Karpas-422 (cell line): ENCODE results near the gene ROMO1. TPM values are rescaled to one million over a fixed set of nuclear protein-coding genes. Genes with fewer than 3 reads are reported as not detected.
"Not testable (repeated sequence)": the region's sequence is repeated elsewhere in the genome, so short reads cannot be mapped to it uniquely, and the experiment has no call there.

Experiments used
- DNase-seq: peaks from one replicate; pipeline ENCODE4 v3.0.0-alpha.2; 2015
- H2AFZ ChIP-seq: fragments of 200-600 bp; sonication (generic); 2 replicates; pipeline ENCODE4 v1.6.1; 2014; ENCODE audit warnings: antibody characterized with exemption, low read length, mixed read lengths
- H3K27ac ChIP-seq: fragments of 200-600 bp; sonication (generic); 2 replicates; pipeline ENCODE4 v1.5.1; 2014; ENCODE audit warnings: mild to moderate bottlenecking, low read length, moderate library complexity
- H3K27me3 ChIP-seq: fragments of 200-600 bp; sonication (generic); 2 replicates; pipeline ENCODE4 v1.6.1; 2014; ENCODE audit warnings: low read length, mixed read lengths
- H3K36me3 ChIP-seq: fragments of 200-600 bp; sonication (generic); 2 replicates; pipeline ENCODE4 v1.6.1; 2014; ENCODE audit warnings: low read length, mixed read lengths; ENCODE audit not compliant: insufficient read depth
- H3K4me1 ChIP-seq: fragments of 200-600 bp; sonication (generic); 2 replicates; pipeline ENCODE4 v1.6.1; 2014; ENCODE audit warnings: mild to moderate bottlenecking, low read length, mixed read lengths
- H3K4me2 ChIP-seq: fragments of 200-600 bp; sonication (generic); 2 replicates; pipeline ENCODE4 v1.6.1; 2014; ENCODE audit warnings: low read length, low read depth, mild to moderate bottlenecking; ENCODE audit not compliant: poor library complexity, severe bottlenecking
- H3K4me3 ChIP-seq: fragments of 200-600 bp; sonication (generic); 2 replicates; pipeline ENCODE4 v1.5.1; 2014; ENCODE audit warnings: mild to moderate bottlenecking, antibody characterized with exemption, low read length, mixed read lengths
- H3K79me2 ChIP-seq: fragments of 200-600 bp; sonication (generic); 2 replicates; pipeline ENCODE4 v1.6.1; 2014; ENCODE audit warnings: mild to moderate bottlenecking, low read length, mixed read lengths
- H3K9ac ChIP-seq: fragments of 200-600 bp; sonication (generic); 2 replicates; pipeline ENCODE4 v1.6.0; 2014; ENCODE audit warnings: low read length
- H3K9me2 ChIP-seq: fragments of 200-600 bp; sonication (generic), shearing (Covaris generic); replicated peaks from 2 replicates; pipeline ENCODE4 v1.6.0; 2014; ENCODE audit warnings: mild to moderate bottlenecking, low read length, moderate library complexity; ENCODE audit not compliant: insufficient read depth
- H3K9me3 ChIP-seq: fragments of 300-700, 200-600 bp; sonication (generic); 2 replicates; pipeline ENCODE4 v1.6.1; 2014; ENCODE audit warnings: low read length, mixed read lengths
- H4K20me1 ChIP-seq: fragments of 200-600 bp; sonication (generic); 2 replicates; pipeline ENCODE4 v1.6.1; 2014; ENCODE audit warnings: mild to moderate bottlenecking, antibody characterized with exemption, low read length, low read depth; ENCODE audit not compliant: insufficient read depth
- total RNA-seq: library from RNA; depleted of rRNA; stranded (reverse); fragments of >200 nt; shearing (Covaris generic); gene quantifications from 2 replicates; pipeline ENCODE4 v1.2.3, GENCODE V29; 2014; ENCODE audit warnings: low replicate concordance; rRNA removed

ROMO1 gene
- total RNA-seq, 1 experiment from 2014 or later: 242 TPM

DNA sequence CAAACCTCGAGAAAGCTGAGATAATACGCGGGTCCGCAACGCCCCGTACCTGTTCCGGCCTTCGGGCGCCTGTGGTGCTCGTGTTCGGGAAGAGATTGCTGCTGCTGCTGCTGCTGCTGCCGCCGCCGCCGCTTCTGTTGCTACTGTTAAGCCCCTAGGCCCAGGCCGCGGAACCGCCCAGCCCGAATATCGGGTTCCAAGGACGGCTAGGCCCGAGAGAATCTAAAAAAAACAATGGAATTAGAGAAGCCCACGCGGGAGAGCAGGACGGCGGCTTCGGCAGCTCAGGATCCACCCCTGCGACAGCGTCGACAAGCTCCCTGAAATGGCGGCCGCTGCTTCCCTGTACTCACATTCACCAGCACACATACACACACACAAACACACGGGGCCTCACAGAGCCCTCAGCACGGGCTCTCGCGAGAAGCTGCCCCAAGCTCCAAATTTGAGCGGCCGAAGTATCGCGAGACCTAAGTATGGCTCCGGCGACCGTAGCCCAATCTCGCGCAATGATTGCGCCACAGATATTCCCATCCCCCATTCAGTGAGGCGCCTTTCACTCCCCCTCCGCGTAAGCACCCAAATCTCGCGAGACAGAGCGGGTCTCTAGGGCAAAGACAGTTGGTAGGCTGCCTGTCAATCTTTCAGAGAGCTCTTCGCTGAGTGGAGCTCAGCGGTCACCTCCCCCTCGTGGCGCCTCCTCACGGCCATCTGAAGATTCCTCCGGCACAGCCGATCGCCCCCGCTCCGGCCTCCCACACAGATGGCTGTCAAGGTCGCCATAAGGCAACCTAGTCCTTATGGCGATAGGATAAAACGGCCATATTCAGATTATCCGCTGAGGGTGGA, 42.9 kb downstream of the ROMO1 start, which contains the start of gene RBM39:
TSS of gene RBM39 (minus strand) at position 369 of the 849 bp plus-strand sequence. CDS start 1,386 bp downstream, outside the sequence.
- H3K79me2 ChIP-seq: peaks cover 48% of the 10 kb centered on the region
- H3K27me3 ChIP-seq: no peaks in the 10 kb centered on the region
- no peak within 1 kb of the TSS for H2AFZ ChIP-seq
- peaks cover 33% of the 10 kb centered on the region for H3K36me3 ChIP-seq
- peak within 1 kb of the TSS; percentile 85 for H3K4me3 ChIP-seq
- peak within 1 kb of the TSS; percentile 96 for H3K4me2 ChIP-seq
- DNase-seq: peak; percentile 100
- no peaks in the 10 kb centered on the region for H3K9me3 ChIP-seq
- H3K4me1 ChIP-seq: peaks cover 49% of the 10 kb centered on the region
- peaks cover 33% of the 10 kb centered on the region for H4K20me1 ChIP-seq
- H3K27ac ChIP-seq: peak within 1 kb of the TSS; percentile 97
- H3K9me2 ChIP-seq: no peaks in the 10 kb centered on the region
- peak within 1 kb of the TSS; percentile 98 for H3K9ac ChIP-seq

DNA sequence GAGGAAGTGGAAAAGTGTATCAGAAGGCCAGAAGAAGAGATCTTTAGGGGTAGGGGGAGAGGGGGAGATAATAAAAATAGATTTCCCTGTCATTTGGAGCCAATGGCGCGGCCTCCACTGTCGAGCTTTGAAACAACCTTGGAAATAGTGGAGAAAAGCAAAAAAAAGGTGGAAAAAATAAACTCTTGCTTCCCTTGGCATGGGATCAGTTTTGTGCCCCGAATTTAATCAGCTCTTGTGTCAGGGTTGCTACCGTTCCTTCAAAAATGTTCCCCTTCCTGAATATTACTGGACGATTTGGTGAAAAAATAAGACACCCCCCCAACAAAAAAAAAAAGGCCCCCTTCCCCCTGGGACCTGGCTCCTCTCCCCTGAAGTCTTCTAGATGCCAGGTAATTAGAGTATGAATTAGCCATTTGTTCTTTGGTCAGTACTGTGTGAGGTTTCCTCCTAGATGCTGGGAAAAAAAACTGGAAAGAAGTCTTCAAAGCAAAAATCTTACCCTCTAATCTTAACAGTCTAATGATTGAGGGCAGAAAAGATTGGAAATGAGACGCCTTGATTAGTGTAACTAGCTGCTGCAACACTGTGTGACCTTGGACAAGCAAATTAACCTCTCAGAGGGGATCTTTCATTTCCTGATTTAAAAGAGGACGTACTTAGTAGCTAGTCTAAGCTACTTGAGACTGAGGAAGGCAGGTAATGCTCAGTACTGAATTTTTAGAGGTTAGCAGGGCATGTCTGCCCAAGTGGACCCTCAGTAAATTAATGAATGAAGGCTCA, 43.7 kb downstream of the ROMO1 start:
- peaks cover 41% of the 10 kb centered on the region for H3K79me2 ChIP-seq
- peak overlapping the region; percentile 90 for H3K9ac ChIP-seq
- no peak overlapping the region for H2AFZ ChIP-seq
- peak; percentile 94 for DNase-seq
- no peaks in the 10 kb centered on the region for H3K27me3 ChIP-seq
- H3K9me2 ChIP-seq: no peaks in the 10 kb centered on the region
- peaks cover 49% of the 10 kb centered on the region for H3K4me1 ChIP-seq
- peak overlapping the region; percentile 75 for H3K4me3 ChIP-seq
- no peaks in the 10 kb centered on the region for H3K9me3 ChIP-seq
- peaks cover 29% of the 10 kb centered on the region for H4K20me1 ChIP-seq
- H3K4me2 ChIP-seq: peak overlapping the region; percentile 78
- H3K27ac ChIP-seq: peak overlapping the region; percentile 97
- peaks cover 32% of the 10 kb centered on the region for H3K36me3 ChIP-seq

DNA sequence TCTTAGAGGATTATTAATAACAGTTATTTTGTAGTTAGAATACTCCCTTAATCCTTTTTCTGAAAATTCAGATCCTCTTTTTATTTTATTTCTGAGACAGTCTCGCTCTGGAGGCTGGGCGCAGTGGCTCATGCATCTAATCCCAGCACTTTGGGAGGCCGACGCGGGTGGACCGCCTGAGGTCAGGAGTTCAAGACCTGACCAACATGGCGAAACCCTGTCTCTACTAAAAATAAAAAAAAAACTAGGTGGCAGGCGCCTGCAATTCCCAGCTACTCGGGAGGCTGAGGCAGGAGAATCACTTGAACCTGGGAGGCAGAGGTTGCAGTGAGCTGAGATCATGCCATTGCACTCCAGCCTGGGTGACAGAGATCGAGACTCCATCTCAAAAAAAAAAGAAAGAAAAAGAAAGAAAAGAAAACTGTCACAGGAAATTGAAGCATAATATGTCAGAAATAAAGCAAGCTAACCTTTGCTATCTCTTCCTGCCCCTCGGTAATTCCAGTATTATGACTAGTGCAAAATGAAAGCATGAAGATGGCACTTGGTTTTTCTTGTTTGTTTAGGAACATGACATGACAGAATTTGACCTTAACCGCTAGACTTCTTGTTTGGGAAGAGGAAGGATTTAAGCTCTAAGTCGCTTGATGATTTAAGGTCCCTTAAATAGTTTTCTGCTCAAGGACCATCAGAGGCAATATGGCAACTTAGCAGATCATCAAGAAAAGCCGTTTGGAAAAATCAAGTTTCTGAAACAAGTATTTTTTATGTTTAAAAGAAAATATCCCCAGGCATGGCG, 44.7 kb downstream of the ROMO1 start:
- Histone ChIP-seq H3K9me3 (no peaks in the 10 kb centered on the region), H3K9ac (peak overlapping the region; percentile 90), H3K79me2 (peaks cover 32% of the 10 kb centered on the region), H3K27ac (peak overlapping the region; percentile 97), H3K27me3 (no peaks in the 10 kb centered on the region), H3K4me3 (peak overlapping the region; percentile 75), H3K4me1 (peaks cover 40% of the 10 kb centered on the region), H3K9me2 (no peaks in the 10 kb centered on the region), H3K36me3 (peaks cover 22% of the 10 kb centered on the region), H2AFZ (no peak overlapping the region), H3K4me2 (peak overlapping the region; percentile 78), H4K20me1 (peaks cover 19% of the 10 kb centered on the region)
- DNase-seq: peak; percentile 53

DNA sequence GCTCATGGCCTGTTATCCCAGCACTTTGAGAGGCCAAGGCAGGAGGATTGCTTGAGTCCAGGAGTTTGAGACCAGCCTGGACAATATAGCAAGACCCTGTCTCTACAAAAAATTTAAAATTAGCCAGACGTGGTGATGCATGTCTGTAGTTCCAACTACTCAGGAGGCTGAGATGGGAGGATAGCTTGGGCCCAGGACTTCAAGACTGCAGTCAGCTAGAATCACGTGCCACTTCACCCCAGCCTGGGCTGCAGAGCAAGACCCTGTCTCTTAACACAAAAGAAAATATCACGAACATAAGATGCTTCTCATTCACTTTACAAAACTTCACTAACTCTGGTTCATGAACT, 45.3 kb downstream of the ROMO1 start:
- Histone ChIP-seq H3K27ac (peak overlapping the region; percentile 97; the same call in 1 of the 2 replicates), H4K20me1 (peaks cover 15% of the 10 kb centered on the region), H3K36me3 (peaks cover 17% of the 10 kb centered on the region), H3K4me1 (peaks cover 37% of the 10 kb centered on the region), H3K79me2 (peaks cover 26% of the 10 kb centered on the region)
- H3K9ac ChIP-seq, H3K9me2 ChIP-seq, DNase-seq, H3K9me3 ChIP-seq, H3K4me2 ChIP-seq, H3K4me3 ChIP-seq, H3K27me3 ChIP-seq, H2AFZ ChIP-seq: not testable (repeated sequence)

Other genes starting within 250 kb of the ROMO1 start
- 10.2 and 42.8 TPM in 2 replicates for gene CEP250, start 243.8 kb upstream of the ROMO1 start, total RNA-seq
- not detected in 2 replicates for gene C20orf173, start 169.8 kb upstream of the ROMO1 start, total RNA-seq
- 242 and 305 TPM in 2 replicates for gene ERGIC3, start 157.3 kb upstream of the ROMO1 start, total RNA-seq
- gene SPAG4, start 83.6 kb upstream of the ROMO1 start, total RNA-seq: 6.4 and 11.1 TPM in 2 replicates
- gene CPNE1, start 34.5 kb upstream of the ROMO1 start, total RNA-seq: 205 and 216 TPM in 2 replicates
- 39.6 and 78.5 TPM in 2 replicates for gene RBM12, start 34.5 kb upstream of the ROMO1 start, total RNA-seq
- gene NFS1, start 53 bp upstream of the ROMO1 start, total RNA-seq: 62.6 and 79.6 TPM in 2 replicates
- 315 and 375 TPM in 2 replicates for gene RBM39, start 42.9 kb downstream of the ROMO1 start, total RNA-seq
- gene PHF20, start 72.6 kb downstream of the ROMO1 start, total RNA-seq: 27.8 and 41.7 TPM in 2 replicates